Panc1 (cell line): ENCODE data around the gene LHX3. TPM values are rescaled to one million over a fixed set of nuclear protein-coding genes. Genes with fewer than 3 reads are reported as not detected.

Source experiments
- ATAC-seq: fragments of 200-7000 bp; cut with Tn5 transposase; 2 replicates; pipeline ENCODE4 v1.9.1; 2020; ENCODE audit warnings: mild to moderate bottlenecking, moderate library complexity
- BruUV-seq: library from RNA; stranded (reverse); fragments of 400-500 nt; replicated peaks from 2 replicates; lab custom pipeline; 2021; lab: Mats Ljungman, UMichigan
- CTCF ChIA-PET: fragments of 300-600 bp; sonication (Branson Sonifier 250); formaldehyde crosslinking; loops from one replicate; lab custom pipeline; 2022; ENCODE audit warnings: antibody characterized with exemption; lab: Charles Lee
- POLR2A ChIA-PET: fragments of 300-600 bp; sonication (Branson Sonifier 250); formaldehyde crosslinking; loops from one replicate; lab custom pipeline; 2022; ENCODE audit warnings: antibody characterized with exemption; lab: Charles Lee
- DNase-seq: peaks from one replicate; pipeline ENCODE4 v3.0.0-alpha.2; 2010; ENCODE audit warnings: low read depth, low spot score
- H3K27ac ChIP-seq: 2 replicates; pipeline ENCODE4 v1.5.1; 2011; ENCODE audit warnings: mild to moderate bottlenecking, low read length, inconsistent platforms
- H3K27me3 ChIP-seq: fragments of 200-500 bp; sonication (Bioruptor generic); 2 replicates; pipeline ENCODE4 v1.6.0; 2014; ENCODE audit warnings: low read length, inconsistent platforms; ENCODE audit not compliant: control insufficient read depth, insufficient read depth
- H3K36me3 ChIP-seq: fragments of 200-500 bp; sonication (Bioruptor generic); 2 replicates; pipeline ENCODE4 v1.5.1; 2014; ENCODE audit warnings: inconsistent platforms, mild to moderate bottlenecking, low read length, moderate library complexity; ENCODE audit not compliant: control insufficient read depth, insufficient read depth
- H3K4me1 ChIP-seq: 2 replicates; pipeline ENCODE4 v1.5.1; 2011; ENCODE audit warnings: inconsistent platforms, mild to moderate bottlenecking, low read length, moderate library complexity; ENCODE audit not compliant: control insufficient read depth, insufficient read depth
- H3K4me3 ChIP-seq, 2 experiments: 2 replicates each; pipeline ENCODE4 v1.5.1; 2011 to 2012; ENCODE audit warnings: low read depth in 2 of 2, low read length in 2 of 2, mild to moderate bottlenecking in 2 of 2, inconsistent platforms in 1 of 2, moderate library complexity in 1 of 2
- H3K9me3 ChIP-seq: fragments of 200-500 bp; sonication (Bioruptor generic); 2 replicates; pipeline ENCODE4 v1.5.1; 2014; ENCODE audit warnings: low read depth, mild to moderate bottlenecking, inconsistent platforms, low read length, moderate library complexity; ENCODE audit not compliant: control insufficient read depth, insufficient read depth
- POLR2AphosphoS5 ChIP-seq: IDR thresholded peaks from 2 replicates; pipeline ENCODE4 v1.6.1; 2012; ENCODE audit warnings: mild to moderate bottlenecking, low read depth, low read length, moderate library complexity
- SIN3A ChIP-seq: IDR thresholded peaks from 2 replicates; pipeline ENCODE4 v1.6.1; 2012; ENCODE audit warnings: low read depth, mild to moderate bottlenecking, low read length, moderate library complexity, borderline replicate concordance; ENCODE audit not compliant: insufficient read depth
- TCF7L2 ChIP-seq: IDR thresholded peaks from 2 replicates; pipeline ENCODE4 v1.6.1; 2011; ENCODE audit warnings: mild to moderate bottlenecking, low read depth, low read length, inconsistent platforms
- in situ Hi-C: cut with HindIII; loops from 2 replicates; pipeline ENCODE4 v1.10.0; 2016; ENCODE audit warnings: low sequenced_read_pairs, low pct_unique_long_range_greater_than_20kb
- intact Hi-C: fragments of 100-400 bp; cut with micrococcal nuclease; formaldehyde crosslinking; loops from one replicate; pipeline ENCODE4 v1.10.0; 2022; ENCODE audit not compliant: unreplicated experiment
- total RNA-seq: library from RNA; stranded (reverse); gene quantifications from one replicate; pipeline ENCODE4 v1.2.1, GENCODE V29; 2021; ENCODE audit not compliant: unreplicated experiment
- TF ChIP-seq, protein P1 (sequence below), 2 experiments: IDR thresholded peaks; 2 replicates each; pipeline ENCODE4 v1.6.1; 2011 to 2012; ENCODE audit warnings: low read depth in 2 of 2, control low read depth in 1 of 2, low read length in 1 of 2, mild to moderate bottlenecking in 1 of 2, moderate library complexity in 1 of 2; ENCODE audit not compliant: insufficient read depth in 1 of 2
- TF ChIP-seq, protein P2 (sequence below): fragments of 450-650 bp; IDR thresholded peaks from 2 replicates; pipeline ENCODE4 v1.5.1; 2017; ENCODE audit warnings: mild to moderate bottlenecking

Gene LHX3
- total RNA-seq, 1 experiment from 2014 or later = 0.13 TPM

DNA sequence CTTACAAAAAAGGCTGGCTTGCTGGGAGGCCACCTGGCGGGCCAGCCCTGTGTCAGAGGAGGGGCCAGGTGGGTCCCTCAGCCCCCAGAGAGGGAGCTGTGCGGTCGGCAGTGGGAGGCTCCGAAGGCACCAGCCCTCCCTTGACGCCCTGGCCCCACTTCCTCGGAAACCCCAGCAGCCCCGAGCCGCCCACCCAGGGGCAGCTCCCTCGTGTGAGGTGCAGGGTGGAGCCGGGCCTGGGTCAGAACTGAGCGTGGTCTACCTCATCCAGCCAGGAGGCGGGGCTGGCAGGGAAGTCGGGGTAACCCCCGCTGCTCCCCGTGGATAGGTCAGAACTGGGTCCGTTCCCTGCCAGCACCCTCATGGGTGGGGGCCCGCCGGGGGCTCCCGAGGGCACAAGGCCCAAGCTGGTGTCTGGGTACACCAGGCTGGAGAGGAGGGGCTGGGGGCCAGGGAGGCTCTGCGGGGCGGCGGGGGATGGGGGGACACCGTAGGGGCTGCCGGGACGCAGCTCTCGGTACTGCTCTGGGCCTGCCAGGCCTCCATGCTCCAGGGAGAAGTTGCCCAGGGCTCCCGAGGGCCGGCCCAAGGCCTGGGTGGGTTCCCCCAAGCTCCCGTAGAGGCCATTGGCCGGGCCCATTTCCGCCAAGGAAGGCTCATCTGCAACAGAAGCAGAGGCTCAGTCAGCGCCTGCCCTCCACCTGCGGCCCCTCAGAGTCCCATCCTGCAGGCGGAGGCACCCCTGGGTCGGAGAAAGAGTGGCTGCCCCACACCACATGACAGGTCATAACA, 7.6 kb downstream of the LHX3 start:
- no peaks in the 10 kb centered on the region; the same call in 1 of the 2 replicates for H3K4me1 ChIP-seq
- no peak overlapping the region for H3K27ac ChIP-seq
- ChIA-PET CTCF (no interaction called here), POLR2A (no interaction called here)
- DNase-seq = no peak
- TF ChIP-seq, protein P1, sequence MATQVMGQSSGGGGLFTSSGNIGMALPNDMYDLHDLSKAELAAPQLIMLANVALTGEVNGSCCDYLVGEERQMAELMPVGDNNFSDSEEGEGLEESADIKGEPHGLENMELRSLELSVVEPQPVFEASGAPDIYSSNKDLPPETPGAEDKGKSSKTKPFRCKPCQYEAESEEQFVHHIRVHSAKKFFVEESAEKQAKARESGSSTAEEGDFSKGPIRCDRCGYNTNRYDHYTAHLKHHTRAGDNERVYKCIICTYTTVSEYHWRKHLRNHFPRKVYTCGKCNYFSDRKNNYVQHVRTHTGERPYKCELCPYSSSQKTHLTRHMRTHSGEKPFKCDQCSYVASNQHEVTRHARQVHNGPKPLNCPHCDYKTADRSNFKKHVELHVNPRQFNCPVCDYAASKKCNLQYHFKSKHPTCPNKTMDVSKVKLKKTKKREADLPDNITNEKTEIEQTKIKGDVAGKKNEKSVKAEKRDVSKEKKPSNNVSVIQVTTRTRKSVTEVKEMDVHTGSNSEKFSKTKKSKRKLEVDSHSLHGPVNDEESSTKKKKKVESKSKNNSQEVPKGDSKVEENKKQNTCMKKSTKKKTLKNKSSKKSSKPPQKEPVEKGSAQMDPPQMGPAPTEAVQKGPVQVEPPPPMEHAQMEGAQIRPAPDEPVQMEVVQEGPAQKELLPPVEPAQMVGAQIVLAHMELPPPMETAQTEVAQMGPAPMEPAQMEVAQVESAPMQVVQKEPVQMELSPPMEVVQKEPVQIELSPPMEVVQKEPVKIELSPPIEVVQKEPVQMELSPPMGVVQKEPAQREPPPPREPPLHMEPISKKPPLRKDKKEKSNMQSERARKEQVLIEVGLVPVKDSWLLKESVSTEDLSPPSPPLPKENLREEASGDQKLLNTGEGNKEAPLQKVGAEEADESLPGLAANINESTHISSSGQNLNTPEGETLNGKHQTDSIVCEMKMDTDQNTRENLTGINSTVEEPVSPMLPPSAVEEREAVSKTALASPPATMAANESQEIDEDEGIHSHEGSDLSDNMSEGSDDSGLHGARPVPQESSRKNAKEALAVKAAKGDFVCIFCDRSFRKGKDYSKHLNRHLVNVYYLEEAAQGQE (IDR thresholded peaks at IDR 0.05; ENCODE audit: insufficient read depth in 1 of 2, low read depth in 2 of 2, low read length in 1 of 2) = no peak
- TF ChIP-seq POLR2AphosphoS5 (no peak), SIN3A (no peak), TCF7L2 (no peak)
- TF ChIP-seq, protein P2, sequence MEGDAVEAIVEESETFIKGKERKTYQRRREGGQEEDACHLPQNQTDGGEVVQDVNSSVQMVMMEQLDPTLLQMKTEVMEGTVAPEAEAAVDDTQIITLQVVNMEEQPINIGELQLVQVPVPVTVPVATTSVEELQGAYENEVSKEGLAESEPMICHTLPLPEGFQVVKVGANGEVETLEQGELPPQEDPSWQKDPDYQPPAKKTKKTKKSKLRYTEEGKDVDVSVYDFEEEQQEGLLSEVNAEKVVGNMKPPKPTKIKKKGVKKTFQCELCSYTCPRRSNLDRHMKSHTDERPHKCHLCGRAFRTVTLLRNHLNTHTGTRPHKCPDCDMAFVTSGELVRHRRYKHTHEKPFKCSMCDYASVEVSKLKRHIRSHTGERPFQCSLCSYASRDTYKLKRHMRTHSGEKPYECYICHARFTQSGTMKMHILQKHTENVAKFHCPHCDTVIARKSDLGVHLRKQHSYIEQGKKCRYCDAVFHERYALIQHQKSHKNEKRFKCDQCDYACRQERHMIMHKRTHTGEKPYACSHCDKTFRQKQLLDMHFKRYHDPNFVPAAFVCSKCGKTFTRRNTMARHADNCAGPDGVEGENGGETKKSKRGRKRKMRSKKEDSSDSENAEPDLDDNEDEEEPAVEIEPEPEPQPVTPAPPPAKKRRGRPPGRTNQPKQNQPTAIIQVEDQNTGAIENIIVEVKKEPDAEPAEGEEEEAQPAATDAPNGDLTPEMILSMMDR = no peak
- intact Hi-C loops = no loop called here
- no peaks in the 10 kb centered on the region for H3K36me3 ChIP-seq
- H3K9me3 ChIP-seq = no peaks in the 10 kb centered on the region
- no peaks in the 10 kb centered on the region; the same call in 1 of the 2 replicates for H3K27me3 ChIP-seq
- H3K4me3 ChIP-seq = no peak overlapping the region
- no peak for ATAC-seq
- in situ Hi-C loops = no loop called here
- BruUV-seq = no TSS peak

- ATAC-seq = no peak
- in situ Hi-C loops = no loop called here
These were observed 8.4 kb downstream of the LHX3 start for GRCh38 chr9:136196404-136197083.

More at GRCh38 chr9:136196404-136197083, 8.4 kb downstream of the LHX3 start:
- Histone ChIP-seq H3K4me3 (no peak overlapping the region), H3K36me3 (no peaks in the 10 kb centered on the region), H3K27me3 (no peaks in the 10 kb centered on the region; the same call in 1 of the 2 replicates), H3K4me1 (peaks cover 2% of the 10 kb centered on the region), H3K9me3 (no peaks in the 10 kb centered on the region), H3K27ac (no peak overlapping the region)
- ChIA-PET POLR2A (no interaction called here), CTCF (no interaction called here)
- TF ChIP-seq, protein P1 (IDR thresholded peaks at IDR 0.05; ENCODE audit: insufficient read depth in 1 of 2, low read depth in 2 of 2, low read length in 1 of 2) = no peak
- TF ChIP-seq SIN3A (no peak), TCF7L2 (no peak), POLR2AphosphoS5 (no peak)
- TF ChIP-seq, protein P2 = no peak
- BruUV-seq = no TSS peak
- no peak for DNase-seq
- intact Hi-C loops = no loop called here
